Breast epithelium (tissue), 4 donors: Measurements from ENCODE around the gene PHAF1. TPM values are rescaled to one million over a fixed set of nuclear protein-coding genes. Genes with fewer than 3 reads are reported as not detected.

Experiments
- DNase-seq, 2 donors: peaks; one replicate each; pipeline ENCODE4 v3.0.0-alpha.2; 2019; ENCODE audit warnings: low spot score in 2 of 2
- H3K27ac ChIP-seq, 2 donors: fragments of 200-600 bp; sonication (generic) in 1 of 2; one replicate each; pipeline ENCODE4 v1.5.1; 2016 to 2019; ENCODE audit warnings: mild to moderate bottlenecking in 1 of 2
- H3K27me3 ChIP-seq, 2 donors: fragments of 200-600 bp; sonication (generic) in 1 of 2; one replicate each; pipeline versions ENCODE4 v1.5.1 to v1.6.0; 2017 to 2019; ENCODE audit warnings: control low read depth in 1 of 2, mild to moderate bottlenecking in 1 of 2
- H3K36me3 ChIP-seq: fragments of 200-600 bp; one replicate; pipeline ENCODE4 v1.5.1; 2019
- H3K4me1 ChIP-seq, 2 donors: fragments of 200-600 bp; sonication (generic); one replicate each; pipeline ENCODE4 v1.5.1; 2016 to 2019; ENCODE audit warnings: control low read depth in 1 of 2
- H3K4me3 ChIP-seq, 3 donors: fragments of 200-600 bp; sonication (generic); 1 replicate in 2 of 3; 2 replicates in 1 of 3; pipeline ENCODE4 v1.5.1; 2016 to 2019; ENCODE audit warnings: mild to moderate bottlenecking in 3 of 3, moderate library complexity in 2 of 3
- H3K9me3 ChIP-seq, 2 donors: fragments of 200-600 bp; sonication (generic) in 1 of 2; one replicate each; pipeline ENCODE4 v1.5.1; 2016 to 2019; ENCODE audit warnings: control low read depth in 1 of 2
- CTCF ChIP-seq, 3 donors: fragments of 450-650 bp; IDR thresholded peaks; one replicate each; pipeline ENCODE4 v1.5.1; 2016 to 2017; ENCODE audit warnings: antibody characterized with exemption in 3 of 3, mild to moderate bottlenecking in 3 of 3, moderate library complexity in 3 of 3
- POLR2A ChIP-seq: fragments of 450-650 bp; IDR thresholded peaks from one replicate; pipeline ENCODE4 v1.6.1; 2016; ENCODE audit warnings: antibody characterized with exemption, mild to moderate bottlenecking, moderate library complexity
- POLR2AphosphoS5 ChIP-seq, 3 donors: sonication (generic); formaldehyde crosslinking; IDR thresholded peaks; one replicate each; pipeline ENCODE4 v1.6.1; 2017; ENCODE audit warnings: antibody characterized with exemption in 3 of 3
- intact Hi-C: fragments of 100-400 bp; cut with DNase I; formaldehyde crosslinking; loops from one replicate; pipeline ENCODE4 v1.15.1; 2023; ENCODE audit warnings: low total_unique reads
- total RNA-seq, 3 donors: library from RNA; depleted of rRNA; stranded (reverse); fragments of >200 nt; gene quantifications; one replicate each; pipeline ENCODE4 v1.1.0, GENCODE V29; 2016

PHAF1 gene
- total RNA-seq, 3 donors from 2014 or later: 17.8 to 31.8 (median 27.1) TPM

- TF ChIP-seq POLR2AphosphoS5 (IDR thresholded peaks at IDR 0.05) (peak in 2 of 3 donors; percentile 73 to 76), CTCF (IDR thresholded peaks at IDR 0.05) (peak; percentile 54 to 76 (median 72)), POLR2A (no peak)
- intact Hi-C loops: no loop called here
- H3K27ac ChIP-seq: peak overlapping the region in 1 of 2 donors; percentile 99
- no peaks in the 10 kb centered on the region for H3K27me3 ChIP-seq
- H3K4me3 ChIP-seq: peak overlapping the region in 2 of 3 donors; percentile 76 to 78
- peaks cover 7 to 9% of the 10 kb centered on the region in 2 donors for H3K4me1 ChIP-seq
- DNase-seq: peak; percentile 80 to 91
- H3K36me3 ChIP-seq: no peaks in the 10 kb centered on the region
- no peaks in the 10 kb centered on the region for H3K9me3 ChIP-seq
Measured at GRCh38 chr16:67184995-67185650, 75.4 kb downstream of the PHAF1 start.

GRCh38 chr16:67185651-67186134 is 76.0 kb downstream of the PHAF1 start:
- Histone ChIP-seq H3K9me3 (no peaks in the 10 kb centered on the region), H3K36me3 (no peaks in the 10 kb centered on the region), H3K27ac (no peak overlapping the region), H3K27me3 (no peaks in the 10 kb centered on the region), H3K4me1 (peaks cover 7 to 9% of the 10 kb centered on the region in 2 donors), H3K4me3 (peak overlapping the region in 2 of 3 donors; percentile 76 to 78)
- TF ChIP-seq POLR2AphosphoS5 (IDR thresholded peaks at IDR 0.05): no peak
- no peak for TF ChIP-seq CTCF (IDR thresholded peaks at IDR 0.05)
- TF ChIP-seq POLR2A: no peak
- DNase-seq: no peak
- intact Hi-C loops: no loop called here

DNA sequence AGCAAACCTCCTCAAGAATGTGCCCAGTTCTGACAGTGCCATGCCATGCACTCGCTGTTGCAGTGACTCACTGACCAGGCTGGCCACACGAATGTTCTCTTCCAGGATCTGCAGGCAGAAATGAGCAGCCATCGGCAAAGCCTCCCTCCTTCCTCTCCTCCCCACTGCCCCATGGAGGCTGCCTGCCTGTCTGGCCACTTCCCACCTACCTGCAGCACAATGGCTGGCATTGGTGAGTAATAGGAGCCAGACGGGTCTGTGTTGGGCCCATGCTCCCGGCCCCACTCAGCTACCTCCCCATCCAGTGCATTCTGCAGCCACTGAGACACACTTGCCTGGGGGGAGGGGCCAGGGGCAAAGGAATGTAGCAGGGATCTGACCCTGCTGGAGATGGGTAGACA is 76.8 kb downstream of the PHAF1 start:
- no peak overlapping the region for H3K27ac ChIP-seq
- TF ChIP-seq POLR2AphosphoS5 (IDR thresholded peaks at IDR 0.05) (no peak), POLR2A (no peak), CTCF (IDR thresholded peaks at IDR 0.05) (no peak)
- no peaks in the 10 kb centered on the region for H3K9me3 ChIP-seq
- H3K36me3 ChIP-seq: no peaks in the 10 kb centered on the region
- intact Hi-C loops: no loop called here
- no peak overlapping the region for H3K4me3 ChIP-seq
- no peak for DNase-seq
- peaks cover 7 to 9% of the 10 kb centered on the region in 2 donors for H3K4me1 ChIP-seq
- H3K27me3 ChIP-seq: no peaks in the 10 kb centered on the region

- no peak for TF ChIP-seq POLR2AphosphoS5 (IDR thresholded peaks at IDR 0.05)
- no peak for TF ChIP-seq CTCF (IDR thresholded peaks at IDR 0.05)
- TF ChIP-seq POLR2A: no peak
- Histone ChIP-seq H3K27me3 (no peaks in the 10 kb centered on the region), H3K9me3 (no peaks in the 10 kb centered on the region), H3K27ac (no peak overlapping the region), H3K36me3 (no peaks in the 10 kb centered on the region), H3K4me1 (peaks cover 7 to 9% of the 10 kb centered on the region in 2 donors), H3K4me3 (no peak overlapping the region)
- no peak for DNase-seq
- intact Hi-C loops: no loop called here
Measured at GRCh38 chr16:67187175-67187890, 77.6 kb downstream of the PHAF1 start.

- intact Hi-C loops: no loop called here
- Histone ChIP-seq H3K9me3 (no peaks in the 10 kb centered on the region), H3K36me3 (no peaks in the 10 kb centered on the region), H3K4me3 (no peak overlapping the region), H3K27me3 (no peaks in the 10 kb centered on the region), H3K4me1 (peaks cover 13 to 17% of the 10 kb centered on the region in 2 donors), H3K27ac (no peak overlapping the region)
- DNase-seq: no peak
- TF ChIP-seq CTCF (IDR thresholded peaks at IDR 0.05) (no peak), POLR2AphosphoS5 (IDR thresholded peaks at IDR 0.05) (no peak), POLR2A (no peak)
Measured at GRCh38 chr16:67188323-67188722, 78.6 kb downstream of the PHAF1 start.
